Coronary artery (tissue), 2 donors: ENCODE measurements around the gene SUN2.

ENCODE experiments used
- DNase-seq: peaks from one replicate; pipeline ENCODE4 v3.0.0-alpha.2; 2017; ENCODE audit warnings: low spot score
- H3K27ac ChIP-seq, 2 donors: fragments of 200-600 bp; sonication (generic); one replicate each; pipeline ENCODE4 v1.5.1; 2016 to 2019
- H3K4me3 ChIP-seq: fragments of 200-600 bp; sonication (generic); 2 replicates; pipeline ENCODE4 v1.5.1; 2016; ENCODE audit warnings: mild to moderate bottlenecking, moderate library complexity
- CTCF ChIP-seq: fragments of 200-600 bp; sonication (generic); IDR thresholded peaks from one replicate; pipeline ENCODE4 v1.5.1; 2019; ENCODE audit warnings: antibody characterized with exemption

Gene SUN2

GRCh38 chr22:38685761-38686160 is 70.0 kb downstream of the SUN2 start:
- Histone ChIP-seq H3K27ac (no peak overlapping the region), H3K4me3 (no peak overlapping the region)
- no peak for DNase-seq
- TF ChIP-seq CTCF: no peak

- H3K4me3 ChIP-seq: no peak overlapping the region
- DNase-seq: no peak
- no peak overlapping the region for H3K27ac ChIP-seq
- TF ChIP-seq CTCF: no peak
Measured at GRCh38 chr22:38684895-38685294, 70.9 kb downstream of the SUN2 start.
